Raji (cell line): ENCODE measurements around the gene HES5.

Experiments
- POLR2A ChIP-seq: IDR thresholded peaks from 2 replicates; pipeline ENCODE4 v1.6.1; 2011; ENCODE audit warnings: low read depth, low read length, control low read depth; ENCODE audit not compliant: insufficient read depth

The HES5 gene, protein sequence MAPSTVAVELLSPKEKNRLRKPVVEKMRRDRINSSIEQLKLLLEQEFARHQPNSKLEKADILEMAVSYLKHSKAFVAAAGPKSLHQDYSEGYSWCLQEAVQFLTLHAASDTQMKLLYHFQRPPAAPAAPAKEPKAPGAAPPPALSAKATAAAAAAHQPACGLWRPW

DNA sequence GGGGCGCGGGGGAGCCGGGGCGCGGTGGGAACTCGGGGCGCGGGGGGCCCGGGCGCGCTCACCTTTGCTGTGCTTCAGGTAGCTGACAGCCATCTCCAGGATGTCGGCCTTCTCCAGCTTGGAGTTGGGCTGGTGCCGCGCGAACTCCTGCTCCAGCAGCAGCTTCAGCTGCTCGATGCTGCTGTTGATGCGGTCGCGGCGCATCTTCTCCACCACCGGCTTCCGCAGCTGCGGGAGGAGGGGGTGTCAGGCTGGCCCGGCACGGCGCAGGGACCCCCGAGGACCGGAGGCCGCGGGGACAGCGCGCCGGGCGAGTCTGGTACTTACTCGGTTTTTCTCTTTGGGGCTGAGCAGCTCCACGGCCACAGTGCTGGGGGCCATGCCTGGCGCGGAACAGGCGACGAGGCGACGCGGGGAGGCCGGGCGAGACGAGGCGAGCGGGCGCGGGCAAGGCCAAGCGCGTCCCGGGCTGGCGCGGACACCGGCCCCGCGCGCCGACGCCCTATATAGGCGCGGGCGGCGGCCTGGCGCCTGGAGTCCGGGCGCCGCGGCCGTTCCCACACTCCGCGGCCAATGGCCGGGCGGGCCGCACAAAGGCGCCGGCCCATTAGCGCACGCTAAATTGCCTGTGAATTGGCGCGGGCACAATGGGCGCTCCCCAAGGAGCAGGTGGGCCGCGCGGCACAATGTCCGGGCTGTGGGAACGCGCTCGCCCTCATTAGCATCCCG lies at the start of gene HES5:
Gene HES5, minus strand, starts transcription at position 480 of the 729 bp plus-strand sequence. Its CDS starts 99 bp downstream, at position 381.
- no peak for TF ChIP-seq POLR2A

DNA sequence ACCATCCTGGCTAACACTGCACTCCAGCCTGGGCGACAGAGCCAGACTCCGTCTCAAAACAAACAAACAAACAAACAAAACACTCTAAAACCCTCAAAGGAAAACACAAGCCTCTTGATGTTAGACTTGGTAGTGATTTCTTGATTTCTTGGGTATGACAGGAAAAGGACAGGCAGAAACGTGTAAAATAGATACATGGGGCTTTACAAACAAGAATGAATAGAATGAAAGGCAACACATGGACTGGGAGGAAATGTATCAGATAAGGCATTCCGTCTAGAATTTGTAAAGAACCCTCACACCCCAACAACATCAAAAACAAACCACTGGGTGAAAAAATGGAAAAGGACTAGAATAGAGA lies 48.7 kb upstream of the HES5 start:
- no peak for TF ChIP-seq POLR2A

DNA sequence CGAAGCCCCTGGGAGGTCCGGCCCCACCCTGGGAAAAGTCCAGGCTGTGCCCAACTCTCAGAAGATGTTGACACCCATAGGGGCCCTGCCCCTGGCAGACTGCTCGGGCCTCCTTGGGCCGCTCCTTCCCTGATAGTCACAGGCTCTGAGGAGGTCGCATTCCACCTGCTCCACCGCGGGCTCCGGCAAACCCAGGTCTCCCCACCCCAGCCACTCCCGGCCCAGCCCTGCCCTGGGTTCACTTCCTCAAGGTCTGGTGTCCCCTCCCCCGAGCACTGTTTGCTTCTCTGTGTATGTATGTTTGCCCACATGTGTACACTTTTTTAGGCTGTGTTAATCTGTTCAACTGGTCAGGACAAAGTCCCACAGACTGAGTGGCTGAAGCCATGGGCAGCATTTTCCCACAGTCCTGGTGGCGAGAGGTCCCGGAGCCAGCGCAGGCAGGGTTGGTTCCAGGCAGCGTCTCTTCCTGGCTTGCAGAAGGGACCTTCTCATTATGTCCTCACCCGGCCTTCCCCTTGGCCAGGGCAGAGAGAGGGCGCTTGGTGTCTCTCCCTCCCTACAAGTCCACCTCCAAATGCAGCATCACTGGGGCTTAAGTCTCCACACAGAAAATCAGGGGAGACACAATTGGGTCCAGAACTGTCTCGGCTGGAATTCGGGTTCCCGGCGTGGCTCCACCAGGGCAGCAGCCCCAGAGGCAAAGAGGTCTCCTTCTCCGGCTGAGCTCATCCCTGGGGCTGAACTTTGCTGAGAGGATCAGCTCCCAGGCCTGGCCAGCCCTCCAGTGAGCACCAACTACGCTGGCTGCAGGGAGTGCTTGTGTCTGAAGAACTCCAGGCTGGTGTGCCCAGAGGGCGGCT lies 46.0 kb upstream of the HES5 start:
- no peak; the same call in 1 of the 2 replicates for TF ChIP-seq POLR2A

DNA sequence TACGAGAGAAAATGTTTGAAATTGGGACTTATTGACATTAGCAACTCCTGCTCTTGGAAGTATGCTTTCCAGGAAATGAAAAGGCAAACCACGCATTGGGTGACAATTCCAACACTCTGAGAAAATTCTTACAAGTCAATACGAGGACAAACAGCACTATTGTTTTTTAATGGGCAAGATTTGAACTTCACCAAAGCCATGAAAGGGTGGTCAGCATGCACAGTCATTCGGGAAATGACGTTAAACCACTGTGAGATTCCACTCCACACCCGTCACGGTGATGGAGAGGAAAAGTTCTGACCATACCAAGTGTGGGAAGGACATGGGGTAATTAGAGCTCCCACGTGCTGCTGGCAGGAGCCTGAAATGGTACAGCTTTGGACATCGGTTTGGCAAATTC lies 44.3 kb upstream of the HES5 start:
- no peak for TF ChIP-seq POLR2A

DNA sequence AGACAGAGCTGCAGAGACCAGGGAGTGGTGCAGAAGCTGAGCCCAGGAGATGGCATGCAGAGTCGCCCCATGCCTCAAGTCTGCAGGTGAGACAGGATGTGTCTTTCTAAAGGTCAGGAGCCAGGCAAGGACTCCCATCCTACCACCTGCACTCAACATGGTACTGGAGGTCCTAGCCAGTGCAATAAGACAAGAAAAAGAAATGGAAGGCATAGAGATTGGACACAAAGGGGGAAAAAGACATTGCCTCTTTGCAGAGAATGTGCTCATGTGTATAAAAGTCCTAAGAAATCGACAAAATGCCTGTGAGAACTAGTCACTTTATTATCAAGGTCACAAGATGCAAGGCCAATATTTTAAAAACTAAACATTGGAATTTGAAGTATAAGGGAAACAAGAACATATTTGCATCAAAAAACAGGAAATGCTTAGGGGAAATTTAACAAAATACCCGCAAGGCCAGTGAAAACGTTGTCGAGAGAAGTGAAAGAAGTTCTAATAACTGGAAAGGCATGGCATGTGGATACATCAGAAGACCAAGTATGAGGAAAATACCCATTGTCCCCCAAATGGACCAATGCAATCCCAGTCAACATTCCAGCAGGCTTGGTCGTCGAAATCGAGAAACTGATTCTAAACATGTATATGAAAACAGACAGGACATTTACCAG lies 43.3 kb upstream of the HES5 start:
- TF ChIP-seq POLR2A = no peak

DNA sequence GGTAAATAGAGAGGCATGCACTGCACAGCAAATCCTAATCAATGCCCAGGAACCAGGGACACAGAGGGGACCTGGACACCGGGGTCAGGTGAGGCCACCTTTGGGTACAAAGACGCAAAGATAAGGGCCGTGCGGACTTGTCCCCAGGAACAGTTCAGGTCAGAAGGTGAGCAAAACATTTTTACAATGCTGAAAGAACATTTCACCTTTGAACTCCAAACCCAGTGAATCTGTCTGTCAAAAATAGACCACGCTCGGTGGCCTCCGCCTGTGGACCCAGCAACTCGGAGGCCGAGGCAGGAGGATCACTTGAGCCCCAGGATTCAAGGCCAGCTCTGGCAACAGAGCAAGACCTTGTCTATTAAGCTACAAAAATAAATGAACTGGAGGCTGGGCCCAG lies 41.3 kb upstream of the HES5 start:
- TF ChIP-seq POLR2A = no peak

DNA sequence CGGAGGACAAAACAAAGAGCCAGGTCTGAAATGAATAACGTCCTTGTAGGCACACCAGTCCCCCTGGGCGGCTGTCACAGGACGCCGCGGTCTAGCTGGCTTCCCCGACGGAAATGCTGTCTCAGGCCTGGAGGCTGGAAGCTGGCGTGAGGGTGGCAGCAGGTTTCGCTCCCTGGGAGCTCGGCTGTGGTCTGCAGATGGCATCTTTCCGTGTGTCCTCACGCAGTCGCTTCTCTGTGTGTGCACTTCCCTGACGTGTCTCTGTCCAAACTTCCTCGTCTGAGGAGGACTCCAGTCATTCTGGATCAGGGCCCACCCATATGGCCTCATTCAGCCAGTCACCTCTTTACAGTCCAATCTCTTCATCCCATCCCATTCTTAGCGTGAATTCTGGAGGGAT lies 40.3 kb upstream of the HES5 start:
- no peak for TF ChIP-seq POLR2A

DNA sequence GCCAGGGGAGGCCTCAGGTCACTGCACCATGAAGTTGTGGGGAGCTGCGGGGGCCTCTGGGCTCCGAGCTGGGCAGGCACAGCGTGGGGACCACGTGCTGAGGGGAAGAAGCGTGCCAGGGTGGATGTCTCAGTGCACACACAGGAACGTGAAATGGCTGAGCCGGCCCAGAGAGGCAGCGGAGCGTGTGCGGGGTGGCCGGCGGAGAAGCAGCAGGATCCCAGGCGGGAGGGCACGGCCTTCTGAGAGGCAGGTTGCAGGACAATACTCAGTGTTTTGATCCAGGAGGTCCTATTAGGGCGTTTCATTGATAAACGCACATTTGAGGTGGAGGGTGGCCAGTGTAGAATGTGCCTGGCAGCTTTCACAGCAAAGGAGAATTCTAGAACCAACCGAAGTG lies 39.0 kb upstream of the HES5 start:
- no peak for TF ChIP-seq POLR2A

DNA sequence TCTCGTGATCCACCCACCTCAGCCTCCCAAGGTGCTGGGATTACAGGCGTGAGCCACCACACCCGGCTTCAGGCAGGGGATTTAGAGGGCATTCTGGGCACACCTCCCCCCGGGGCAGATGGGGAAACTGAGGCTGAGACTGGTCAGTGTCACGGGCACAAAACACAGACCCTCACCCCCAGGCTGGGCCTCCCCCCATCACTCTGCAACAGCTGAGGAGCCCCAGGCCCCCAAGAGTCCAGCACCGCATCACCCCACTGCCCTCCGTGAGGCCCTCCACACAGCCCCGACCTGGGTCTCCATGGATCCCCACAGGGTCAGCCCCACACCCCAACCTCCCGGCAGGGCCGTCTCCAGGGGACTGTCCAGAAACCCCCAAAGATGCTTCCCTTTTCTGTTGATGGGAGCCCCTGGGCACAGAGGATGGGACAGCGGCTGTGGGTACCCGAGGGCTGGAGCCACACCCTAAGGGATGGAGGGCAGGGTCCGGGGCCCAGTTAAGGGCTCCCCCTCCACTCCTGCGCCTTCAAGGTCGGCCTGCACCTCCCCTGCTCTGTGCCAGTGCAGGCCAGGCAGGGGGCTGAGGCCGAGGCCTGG lies 37.1 kb upstream of the HES5 start:
- no peak for TF ChIP-seq POLR2A

DNA sequence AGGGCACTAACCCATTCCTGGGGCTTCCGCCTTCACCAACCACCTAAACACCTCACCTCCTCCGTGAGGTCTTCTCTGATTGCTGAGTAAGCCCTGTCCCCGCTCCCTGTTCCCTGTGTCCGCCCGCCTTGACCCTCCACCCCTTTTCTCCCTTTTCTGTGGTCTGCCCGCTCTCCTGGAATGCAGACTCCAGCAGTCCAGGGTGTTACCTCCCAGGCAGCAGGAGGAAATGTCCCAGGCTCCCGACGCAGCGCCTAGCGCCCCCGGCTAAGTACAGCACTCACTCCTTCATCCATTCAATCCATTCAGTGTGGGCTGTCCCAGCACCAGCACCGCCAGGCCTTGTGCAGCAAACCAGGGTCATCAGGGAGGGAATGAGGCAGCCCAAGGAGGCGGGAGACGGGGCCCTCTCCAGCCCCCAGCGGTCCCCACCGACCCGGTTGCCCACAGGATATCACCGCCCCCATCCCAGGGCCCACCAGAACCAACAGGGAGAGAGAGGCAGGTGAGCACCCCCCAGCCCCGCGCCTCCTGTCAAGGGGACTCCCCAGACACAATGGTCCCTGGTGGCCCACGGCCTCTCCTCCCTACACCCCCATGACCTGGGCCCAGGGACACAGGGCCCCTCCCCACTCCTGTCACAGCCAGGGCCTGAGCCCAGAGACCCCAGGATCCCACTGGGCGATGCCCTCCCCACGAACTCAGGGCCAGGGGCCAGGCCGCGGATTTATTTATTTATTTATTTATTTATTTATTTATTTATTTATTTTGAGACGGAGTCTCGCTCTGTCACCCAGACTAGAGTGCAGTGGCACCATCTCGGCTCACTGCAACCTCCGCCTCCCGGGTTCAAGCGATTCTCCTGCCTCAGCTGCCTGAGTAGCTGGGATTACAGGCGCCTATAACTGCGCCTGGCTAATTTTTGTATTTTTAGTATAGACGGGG lies 36.3 kb upstream of the HES5 start:
- TF ChIP-seq POLR2A = no peak

DNA sequence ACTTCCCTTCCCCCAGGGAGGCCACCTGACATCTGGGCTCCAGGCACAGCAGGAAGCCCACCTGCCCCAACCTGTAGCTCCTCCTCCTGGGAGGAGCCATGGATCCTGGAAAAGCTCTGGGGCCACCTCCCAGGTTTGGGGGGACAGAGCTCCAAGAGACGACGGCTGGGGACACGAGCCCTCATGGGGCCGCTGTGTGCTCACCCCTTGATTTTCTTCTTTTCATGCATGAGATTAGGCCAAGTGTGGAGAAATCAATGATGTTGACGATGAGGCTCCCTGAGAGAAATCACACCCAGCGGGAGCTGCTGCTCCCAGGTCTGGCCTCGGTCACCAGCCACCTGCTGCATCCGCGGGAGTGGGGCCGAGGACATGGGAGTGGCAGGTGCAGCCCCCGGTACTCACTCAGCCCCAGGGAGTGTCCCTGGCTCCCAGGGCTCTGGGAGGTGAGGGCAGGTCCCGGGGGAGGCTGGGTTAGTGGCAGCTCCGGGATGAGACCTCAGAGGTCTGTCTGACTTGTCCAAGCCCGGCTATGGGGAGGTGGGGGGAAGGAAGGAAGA lies 34.8 kb upstream of the HES5 start:
- TF ChIP-seq POLR2A = no peak

DNA sequence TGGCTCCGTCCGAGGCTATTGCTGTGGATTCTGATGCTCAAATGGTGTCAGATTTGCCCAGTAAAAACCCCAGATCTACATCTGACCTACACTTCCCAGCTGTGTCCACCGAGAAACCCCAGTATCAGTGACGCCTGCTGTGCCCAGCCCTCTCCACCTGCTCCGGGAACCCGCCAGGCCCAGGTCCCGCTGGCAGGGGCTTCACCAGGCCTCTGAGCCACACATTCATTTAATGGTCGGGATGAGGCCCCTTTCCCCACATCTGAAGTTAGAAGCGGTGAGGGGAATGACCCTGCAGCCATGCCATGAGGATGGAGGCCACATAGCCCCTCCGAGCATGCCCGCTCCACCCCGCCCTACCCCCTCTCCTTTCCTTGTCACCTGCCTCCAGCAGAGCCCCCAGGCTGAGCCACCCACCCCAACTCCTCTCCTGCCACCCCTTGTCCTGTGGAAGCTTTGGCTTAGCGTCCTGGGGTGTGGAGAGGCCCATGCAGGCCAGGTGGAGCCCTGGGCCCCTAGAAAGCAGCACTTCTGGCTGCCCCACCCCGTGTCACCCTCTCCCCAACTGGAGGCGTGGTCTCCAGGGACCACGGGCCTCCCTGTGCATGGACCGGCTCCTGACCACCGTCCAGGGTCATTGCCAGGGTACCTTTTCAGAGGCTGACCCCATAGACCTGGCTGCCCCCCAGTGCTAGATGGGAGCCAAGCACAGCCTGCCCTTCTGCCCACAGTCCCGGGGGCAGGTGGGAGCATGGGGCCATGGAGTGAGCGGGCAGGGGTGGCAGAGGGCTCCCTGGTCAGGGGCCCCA lies 34.1 kb upstream of the HES5 start:
- no peak for TF ChIP-seq POLR2A

DNA sequence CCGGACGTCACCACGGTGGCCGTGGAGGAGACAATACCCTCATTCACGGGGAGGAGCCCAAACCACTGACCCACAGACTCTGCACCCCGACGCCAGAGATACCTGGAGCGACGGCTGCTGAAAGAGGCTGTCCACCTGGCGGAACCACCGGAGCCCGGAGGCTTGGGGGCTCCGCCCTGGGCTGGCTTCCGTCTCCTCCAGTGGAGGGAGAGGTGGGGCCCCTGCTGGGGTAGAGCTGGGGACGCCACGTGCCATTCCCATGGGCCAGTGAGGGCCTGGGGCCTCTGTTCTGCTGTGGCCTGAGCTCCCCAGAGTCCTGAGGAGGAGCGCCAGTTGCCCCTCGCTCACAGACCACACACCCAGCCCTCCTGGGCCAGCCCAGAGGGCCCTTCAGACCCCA lies 33.1 kb upstream of the HES5 start:
- TF ChIP-seq POLR2A = no peak
